IMR-90 (cell line): ENCODE results near the gene ELMO1. TPM values are rescaled to one million over a fixed set of nuclear protein-coding genes. Genes with fewer than 3 reads are reported as not detected.

ENCODE experiments used
- ATAC-seq: fragments of 200-7000 bp; cut with Tn5 transposase; 2 replicates; pipeline ENCODE4 v1.9.1; 2020; ENCODE audit warnings: low read depth, mild to moderate bottlenecking, moderate library complexity
- BruUV-seq: library from RNA; stranded (reverse); fragments of 400-500 nt; replicated peaks from 2 replicates; lab custom pipeline; 2021; lab: Mats Ljungman, UMichigan
- CTCF ChIA-PET: fragments of 300-600 bp; formaldehyde crosslinking; extraction: SDS; loops from one replicate; lab custom pipeline; 2021; ENCODE audit warnings: antibody characterized with exemption; lab: Yijun Ruan, JAX
- POLR2A ChIA-PET: fragments of 300-600 bp; sonication (Branson Sonifier 250); formaldehyde crosslinking; loops from one replicate; lab custom pipeline; 2022; ENCODE audit warnings: antibody characterized with exemption; ENCODE audit not compliant: unreplicated experiment; lab: Charles Lee
- DNase-seq: peaks from one replicate; pipeline ENCODE4 v3.0.0; 2013
- H2AFZ ChIP-seq: replicated peaks from 2 replicates; pipeline ENCODE3; 2013; ENCODE audit warnings: low read length, mild to moderate bottlenecking; ENCODE audit not compliant: poor library complexity
- H2AK5ac ChIP-seq: 2 replicates; pipeline ENCODE4 v1.6.1; 2013; ENCODE audit warnings: low read depth, low read length, inconsistent platforms
- H2AK9ac ChIP-seq: replicated peaks from 2 replicates; pipeline ENCODE3; 2013; ENCODE audit warnings: mild to moderate bottlenecking, low read depth, low read length, moderate library complexity; ENCODE audit not compliant: poor library complexity
- H2BK120ac ChIP-seq: 2 replicates; pipeline ENCODE4 v1.6.1; 2013; ENCODE audit warnings: low read depth, low read length, inconsistent platforms
- H2BK15ac ChIP-seq: 3 replicates; pipeline ENCODE4 v1.6.1; 2013; ENCODE audit warnings: low read depth, low read length, inconsistent platforms
- H2BK20ac ChIP-seq: 2 replicates; pipeline ENCODE4 v1.6.1; 2013; ENCODE audit warnings: low read depth, mild to moderate bottlenecking, inconsistent platforms, low read length, moderate library complexity
- H2BK5ac ChIP-seq: 2 replicates; pipeline ENCODE4 v1.6.1; 2013; ENCODE audit warnings: mild to moderate bottlenecking, low read depth, low read length, inconsistent platforms; ENCODE audit not compliant: poor library complexity, severe bottlenecking
- H3K14ac ChIP-seq: replicated peaks from 2 replicates; pipeline ENCODE4 v1.6.1; 2013; ENCODE audit warnings: low read depth, low read length, inconsistent platforms
- H3K18ac ChIP-seq: 2 replicates; pipeline ENCODE4 v1.6.1; 2013; ENCODE audit warnings: low read depth, low read length, control low read depth
- H3K23ac ChIP-seq: 2 replicates; pipeline ENCODE4 v1.6.1; 2013; ENCODE audit warnings: low read depth, low read length, inconsistent platforms
- H3K27ac ChIP-seq: 2 replicates; pipeline ENCODE4 v1.5.1; 2013; ENCODE audit warnings: mild to moderate bottlenecking, control low read depth, low read length; ENCODE audit not compliant: insufficient read depth
- H3K27me3 ChIP-seq: 2 replicates; pipeline ENCODE4 v1.6.1; 2013; ENCODE audit warnings: low read length; ENCODE audit not compliant: control insufficient read depth, insufficient read depth
- H3K36me3 ChIP-seq: 2 replicates; pipeline ENCODE4 v1.6.1; 2013; ENCODE audit warnings: low read length, mixed read lengths; ENCODE audit not compliant: control insufficient read depth, insufficient read depth
- H3K4ac ChIP-seq: 2 replicates; pipeline ENCODE4 v1.6.1; 2013; ENCODE audit warnings: low read depth, low read length, inconsistent platforms
- H3K4me1 ChIP-seq: 2 replicates; pipeline ENCODE4 v1.6.1; 2013; ENCODE audit warnings: low read length, mixed read lengths; ENCODE audit not compliant: control insufficient read depth, insufficient read depth
- H3K4me2 ChIP-seq: 2 replicates; pipeline ENCODE4 v1.6.1; 2013; ENCODE audit warnings: low read depth, mild to moderate bottlenecking, control low read depth, low read length, moderate library complexity
- H3K4me3 ChIP-seq: 2 replicates; pipeline ENCODE4 v1.5.1; 2013; ENCODE audit warnings: low read depth, mild to moderate bottlenecking, control low read depth, low read length, moderate library complexity; ENCODE audit not compliant: insufficient read depth
- H3K56ac ChIP-seq: 2 replicates; pipeline ENCODE4 v1.6.1; 2013; ENCODE audit warnings: low read length, inconsistent platforms; ENCODE audit not compliant: insufficient read depth; ENCODE audit errors: extremely low read depth
- H3K79me1 ChIP-seq, 2 experiments: 2 replicates each; pipeline ENCODE4 v1.6.1; 2013; ENCODE audit warnings: low read length in 2 of 2, inconsistent platforms in 1 of 2, low read depth in 1 of 2
- H3K9ac ChIP-seq: 2 replicates; pipeline ENCODE4 v1.6.1; 2013; ENCODE audit warnings: low read depth, low read length, control low read depth
- H3K9me1 ChIP-seq: 2 replicates; pipeline ENCODE4 v1.6.1; 2013; ENCODE audit warnings: low read length, inconsistent platforms; ENCODE audit not compliant: insufficient read depth
- H3K9me3 ChIP-seq: 2 replicates; pipeline ENCODE4 v1.6.1; 2013; ENCODE audit warnings: low read length; ENCODE audit not compliant: control insufficient read depth, insufficient read depth
- H4K20me1 ChIP-seq: 2 replicates; pipeline ENCODE4 v1.6.1; 2013; ENCODE audit warnings: low read length, inconsistent platforms; ENCODE audit not compliant: insufficient read depth
- H4K5ac ChIP-seq: 2 replicates; pipeline ENCODE4 v1.6.1; 2013; ENCODE audit warnings: mild to moderate bottlenecking, low read depth, low read length, control low read depth
- H4K8ac ChIP-seq, 2 experiments: 2 replicates each; pipeline ENCODE4 v1.6.1; 2013; ENCODE audit warnings: low read depth in 2 of 2, low read length in 2 of 2, control low read depth in 1 of 2, inconsistent platforms in 1 of 2
- H4K91ac ChIP-seq: 2 replicates; pipeline ENCODE4 v1.6.1; 2013; ENCODE audit warnings: low read depth, low read length, inconsistent platforms; ENCODE audit not compliant: insufficient read depth
- BHLHE40 ChIP-seq: fragments of 150-350 bp; IDR thresholded peaks from 2 replicates; pipeline ENCODE4 v1.6.1; 2016; ENCODE audit warnings: mild to moderate bottlenecking, low read depth, low read length
- CEBPB ChIP-seq: IDR thresholded peaks from 2 replicates; pipeline ENCODE4 v1.6.1; 2012; ENCODE audit warnings: low read depth, low read length, improper control_type of control experiment
- CHD1 ChIP-seq: IDR thresholded peaks from 2 replicates; pipeline ENCODE4 v1.6.1; 2012; ENCODE audit warnings: low read depth, low read length, improper control_type of control experiment
- CTCF ChIP-seq: conservative IDR thresholded peaks from 2 replicates; pipeline ENCODE4 v1.5.1; 2012; ENCODE audit warnings: mild to moderate bottlenecking, low read depth, low read length, improper control_type of control experiment
- FOS ChIP-seq: fragments of 150-350 bp; IDR thresholded peaks from 2 replicates; pipeline ENCODE4 v1.6.1; 2016; ENCODE audit warnings: low read depth, low read length
- MAFK ChIP-seq: IDR thresholded peaks from 2 replicates; pipeline ENCODE4 v1.6.1; 2012; ENCODE audit warnings: low read depth, low read length, improper control_type of control experiment
- MAZ ChIP-seq: IDR thresholded peaks from 2 replicates; pipeline ENCODE4 v1.6.1; 2012; ENCODE audit warnings: low read depth, mild to moderate bottlenecking, low read length, improper control_type of control experiment, moderate library complexity, borderline replicate concordance
- MXI1 ChIP-seq: IDR thresholded peaks from 2 replicates; pipeline ENCODE4 v1.6.1; 2012; ENCODE audit warnings: low read depth, mild to moderate bottlenecking, low read length, moderate library complexity, borderline replicate concordance
- NFE2L2 ChIP-seq: fragments of 150-350 bp; IDR thresholded peaks from 2 replicates; pipeline ENCODE4 v1.6.1; 2016; ENCODE audit warnings: low read depth, mild to moderate bottlenecking, low read length
- POLR2A ChIP-seq: IDR thresholded peaks from 2 replicates; pipeline ENCODE4 v1.6.1; 2012; ENCODE audit warnings: mild to moderate bottlenecking, low read depth, low read length
- RAD21 ChIP-seq: IDR thresholded peaks from 2 replicates; pipeline ENCODE4 v1.6.1; 2012; ENCODE audit warnings: low read length, improper control_type of control experiment
- RCOR1 ChIP-seq: IDR thresholded peaks from 2 replicates; pipeline ENCODE4 v1.6.1; 2012; ENCODE audit warnings: mild to moderate bottlenecking, low read length, improper control_type of control experiment; ENCODE audit not compliant: insufficient replicate concordance
- RFX5 ChIP-seq: IDR thresholded peaks from 2 replicates; pipeline ENCODE4 v1.8.0; 2012; ENCODE audit warnings: low read depth, mild to moderate bottlenecking, low read length, moderate library complexity
- SMC3 ChIP-seq: fragments of 150-350 bp; IDR thresholded peaks from 2 replicates; pipeline ENCODE4 v1.6.1; 2016; ENCODE audit warnings: low read depth, mild to moderate bottlenecking, antibody characterized with exemption, low read length, moderate library complexity
- WGBS, 2 experiments: methylation state at CpG; one replicate each; pipeline versions ENCODE4 v1.1.5 to v1.1.7; 2013; ENCODE audit warnings: missing lambda C conversion rate in 2 of 2; ENCODE audit not compliant: insufficient read length in 1 of 2; ENCODE audit errors: extremely low coverage in 2 of 2; 5-methylcytosine and 5-hydroxymethylcytosine counted together
- dilution Hi-C: fragments of 300-500 bp; cut with HindIII; formaldehyde crosslinking; loops from one replicate; pipeline ENCODE4 v1.14.3; 2018; ENCODE audit warnings: low sequenced_read_pairs; ENCODE audit not compliant: unreplicated experiment
- in situ Hi-C: fragments of 300-500 bp; cut with MboI; formaldehyde crosslinking; loops from 3 replicates; pipeline ENCODE4 v1.14.3; 2019; ENCODE audit warnings: low sequenced_read_pairs, inconsistent platforms, mixed read lengths
- intact Hi-C: fragments of 100-400 bp; cut with micrococcal nuclease; formaldehyde crosslinking; loops from 2 replicates; pipeline ENCODE4 v1.10.0; 2022
- polyA plus RNA-seq, 3 experiments: library from polyadenylated mRNA; depleted of rRNA; stranded (reverse); fragments of >200 nt; gene quantifications; 2 replicates each; pipeline ENCODE4 v1.2.3, GENCODE V29; 2012; ENCODE audit warnings: low replicate concordance in 1 of 3
- total RNA-seq: library from RNA; depleted of rRNA; stranded (reverse); fragments of >200 nt; gene quantifications from 2 replicates; pipeline ENCODE4 v1.2.3, GENCODE V29; 2012
- TF ChIP-seq, protein P1 (sequence below): fragments of 150-350 bp; IDR thresholded peaks from 2 replicates; pipeline ENCODE4 v1.6.1; 2016; ENCODE audit warnings: low read depth, mild to moderate bottlenecking, low read length, moderate library complexity, borderline replicate concordance
- TF ChIP-seq, protein P2 (sequence below): fragments of 150-350 bp; IDR thresholded peaks from 2 replicates; pipeline ENCODE4 v1.6.1; 2017; ENCODE audit warnings: mild to moderate bottlenecking, antibody characterized with exemption, low read length, low read depth

Gene ELMO1
- total and polyA plus RNA-seq, 2 of the 4 experiments (the other 2 are of a cell fraction): 0.03 TPM; not detected in 1

DNA sequence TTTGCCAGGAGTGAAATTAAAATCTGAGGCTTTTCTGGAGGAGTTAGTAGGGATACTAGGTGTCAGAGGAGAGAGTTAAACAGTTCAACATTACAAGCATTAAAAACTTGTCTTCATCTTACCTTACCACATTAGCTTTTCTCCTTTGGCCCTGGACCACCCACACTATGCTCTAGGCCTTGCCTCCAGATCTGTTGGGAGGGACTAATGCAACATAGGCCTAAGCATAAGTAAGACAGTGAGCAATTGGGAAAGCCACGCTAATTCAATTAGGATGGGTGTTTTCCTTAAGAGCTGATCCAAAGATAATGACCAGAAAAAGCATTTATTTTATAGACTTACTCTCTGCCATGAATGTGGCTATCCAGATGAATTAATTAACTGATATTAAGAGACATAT, 158.9 kb downstream of the ELMO1 start:
- Histone ChIP-seq H2AK9ac (no peak overlapping the region), H3K4me3 (no peak overlapping the region), H3K9me1 (no peaks in the 10 kb centered on the region), H2BK20ac (no peak overlapping the region), H2AK5ac (no peak overlapping the region), H3K27me3 (no peaks in the 10 kb centered on the region), H3K36me3 (no peaks in the 10 kb centered on the region), H3K4ac (no peak overlapping the region), H3K14ac (no peak overlapping the region), H3K56ac (no peak overlapping the region), H2BK120ac (no peak overlapping the region), H4K5ac (no peak overlapping the region), H3K9me3 (peaks cover 5% of the 10 kb centered on the region), H3K79me1 (no peaks in the 10 kb centered on the region), H3K23ac (no peak overlapping the region), H3K9ac (no peak overlapping the region), H2BK5ac (no peak overlapping the region), H3K4me2 (no peak overlapping the region), H3K4me1 (no peaks in the 10 kb centered on the region), H2BK15ac (no peak overlapping the region), H4K8ac (no peak overlapping the region), H3K18ac (no peak overlapping the region), H3K27ac (no peak overlapping the region), H2AFZ (no peak overlapping the region), H4K91ac (no peak overlapping the region), H4K20me1 (no peaks in the 10 kb centered on the region)
- ChIA-PET POLR2A (no interaction called here), CTCF (no interaction called here)
- WGBS, 2 experiments: no CpG with 5 or more reads among the region's 1 CpG
- BruUV-seq: no TSS peak
- no peak for ATAC-seq
- TF ChIP-seq RAD21: no peak
- TF ChIP-seq, protein P1, sequence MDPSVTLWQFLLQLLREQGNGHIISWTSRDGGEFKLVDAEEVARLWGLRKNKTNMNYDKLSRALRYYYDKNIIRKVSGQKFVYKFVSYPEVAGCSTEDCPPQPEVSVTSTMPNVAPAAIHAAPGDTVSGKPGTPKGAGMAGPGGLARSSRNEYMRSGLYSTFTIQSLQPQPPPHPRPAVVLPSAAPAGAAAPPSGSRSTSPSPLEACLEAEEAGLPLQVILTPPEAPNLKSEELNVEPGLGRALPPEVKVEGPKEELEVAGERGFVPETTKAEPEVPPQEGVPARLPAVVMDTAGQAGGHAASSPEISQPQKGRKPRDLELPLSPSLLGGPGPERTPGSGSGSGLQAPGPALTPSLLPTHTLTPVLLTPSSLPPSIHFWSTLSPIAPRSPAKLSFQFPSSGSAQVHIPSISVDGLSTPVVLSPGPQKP: no peak
- TF ChIP-seq NFE2L2: no peak
- TF ChIP-seq POLR2A: no peak
- no peak for TF ChIP-seq SMC3
- no peak for TF ChIP-seq FOS
- TF ChIP-seq RCOR1: no peak
- no peak for TF ChIP-seq RFX5
- TF ChIP-seq CEBPB: no peak
- TF ChIP-seq CHD1: no peak
- no peak for TF ChIP-seq BHLHE40
- TF ChIP-seq, protein P2, sequence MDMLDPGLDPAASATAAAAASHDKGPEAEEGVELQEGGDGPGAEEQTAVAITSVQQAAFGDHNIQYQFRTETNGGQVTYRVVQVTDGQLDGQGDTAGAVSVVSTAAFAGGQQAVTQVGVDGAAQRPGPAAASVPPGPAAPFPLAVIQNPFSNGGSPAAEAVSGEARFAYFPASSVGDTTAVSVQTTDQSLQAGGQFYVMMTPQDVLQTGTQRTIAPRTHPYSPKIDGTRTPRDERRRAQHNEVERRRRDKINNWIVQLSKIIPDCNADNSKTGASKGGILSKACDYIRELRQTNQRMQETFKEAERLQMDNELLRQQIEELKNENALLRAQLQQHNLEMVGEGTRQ: no peak
- TF ChIP-seq CTCF: no peak
- no peak for TF ChIP-seq MAZ
- TF ChIP-seq MAFK: no peak
- TF ChIP-seq MXI1: no peak
- dilution Hi-C loops: no loop called here
- DNase-seq: no peak
- in situ Hi-C loops: no loop called here
- intact Hi-C loops: no loop called here
